H1 (cell line): ENCODE data around the gene PGM2. TPM values are rescaled to one million over a fixed set of nuclear protein-coding genes. Genes with fewer than 3 reads are reported as not detected.
"Not testable (repeated sequence)": the region's sequence is repeated elsewhere in the genome, so short reads cannot be mapped to it uniquely, and the experiment has no call there.

ENCODE experiments used
- CTCF ChIA-PET: fragments of 300-600 bp; sonication (Branson Sonifier 250); formaldehyde crosslinking; loops from one replicate; lab custom pipeline; 2021; ENCODE audit not compliant: partially characterized antibody; lab: Charles Lee
- POLR2A ChIA-PET: fragments of 300-600 bp; sonication (Branson Sonifier 250); formaldehyde crosslinking; loops from one replicate; lab custom pipeline; 2021; ENCODE audit warnings: inconsistent platforms; ENCODE audit not compliant: partially characterized antibody; lab: Charles Lee
- DNase-seq, 2 experiments: peaks; one replicate each; pipeline versions ENCODE4 v3.0.0 to v3.0.0-alpha.2; 2010 to 2022; ENCODE audit warnings: low spot score in 2 of 2, low read depth in 1 of 2, mixed read lengths in 1 of 2
- FAIRE-seq: peaks from 2 replicates; lab custom pipeline; 2011; peaks lifted over from hg19 to GRCh38; lab: Jason Lieb, UNC
- H2AFZ ChIP-seq: 2 replicates; pipeline ENCODE4 v1.8.1; 2012; ENCODE audit warnings: low read length, inconsistent platforms
- H2AK5ac ChIP-seq: 2 replicates; pipeline ENCODE4 v1.6.1; 2013; ENCODE audit warnings: low read depth, low read length
- H2BK120ac ChIP-seq: replicated peaks from 2 replicates; pipeline ENCODE3; 2013; ENCODE audit warnings: low read depth, low read length, inconsistent platforms
- H2BK12ac ChIP-seq: 2 replicates; pipeline ENCODE4 v1.6.1; 2013; ENCODE audit warnings: low read depth, low read length
- H2BK15ac ChIP-seq: 2 replicates; pipeline ENCODE4 v1.6.1; 2013; ENCODE audit warnings: low read length
- H2BK20ac ChIP-seq: 2 replicates; pipeline ENCODE4 v1.6.1; 2013; ENCODE audit warnings: low read length
- H2BK5ac ChIP-seq: 2 replicates; pipeline ENCODE4 v1.6.1; 2013; ENCODE audit warnings: low read depth, low read length
- H3K14ac ChIP-seq: 2 replicates; pipeline ENCODE4 v1.6.1; 2013; ENCODE audit warnings: inconsistent platforms; ENCODE audit not compliant: insufficient read length
- H3K18ac ChIP-seq: 2 replicates; pipeline ENCODE4 v1.6.1; 2013; ENCODE audit warnings: low read length; ENCODE audit errors: extremely low read depth
- H3K23ac ChIP-seq: 2 replicates; pipeline ENCODE4 v1.6.1; 2013; ENCODE audit warnings: inconsistent platforms; ENCODE audit not compliant: insufficient read length
- H3K23me2 ChIP-seq: 2 replicates; pipeline ENCODE4 v1.6.1; 2013; ENCODE audit warnings: low read depth, low read length
- H3K27ac ChIP-seq: 2 replicates; pipeline ENCODE4 v1.6.1; 2011; ENCODE audit warnings: low read depth, low read length, inconsistent platforms
- H3K27me3 ChIP-seq, 4 experiments: replicated peaks in 1 of 4; 1 replicate in 1 of 4; 2 replicates in 3 of 4; pipeline versions ENCODE4 v1.6.1 to v1.8.1; 2011 to 2013; ENCODE audit warnings: low read length in 3 of 4, mild to moderate bottlenecking in 3 of 4, inconsistent platforms in 2 of 4, mixed read lengths in 2 of 4, moderate library complexity in 1 of 4; ENCODE audit not compliant: control insufficient read depth in 3 of 4, insufficient read depth in 3 of 4; ENCODE audit errors: extremely low read depth in 1 of 4
- H3K36me3 ChIP-seq, 4 experiments: 2 replicates each; pipeline versions ENCODE4 v1.6.1 to v1.8.1; 2011 to 2013; ENCODE audit warnings: mild to moderate bottlenecking in 4 of 4, low read length in 3 of 4, moderate library complexity in 2 of 4, control low read depth in 1 of 4, inconsistent platforms in 1 of 4; ENCODE audit not compliant: insufficient read depth in 4 of 4, control insufficient read depth in 2 of 4
- H3K4ac ChIP-seq: replicated peaks from 2 replicates; pipeline ENCODE3; 2013; ENCODE audit warnings: low read length, low read depth, mixed read lengths, inconsistent platforms; ENCODE audit not compliant: insufficient read length
- H3K4me1 ChIP-seq, 4 experiments: replicated peaks in 1 of 4; 1 replicate in 1 of 4; 2 replicates in 3 of 4; pipeline versions ENCODE4 v1.6.1 to v1.8.1; 2011 to 2013; ENCODE audit warnings: low read length in 3 of 4, inconsistent platforms in 2 of 4, mixed read lengths in 1 of 4; ENCODE audit not compliant: insufficient read depth in 4 of 4, control insufficient read depth in 3 of 4
- H3K4me2 ChIP-seq, 2 experiments: 2 replicates each; pipeline versions ENCODE4 v1.6.1 to v1.8.1; 2011 to 2013; ENCODE audit warnings: low read depth in 2 of 2, low read length in 2 of 2, control low read depth in 1 of 2, inconsistent platforms in 1 of 2, mild to moderate bottlenecking in 1 of 2; ENCODE audit not compliant: insufficient read depth in 1 of 2
- H3K4me3 ChIP-seq, 4 experiments: fragments of 200-600, 300-600 bp in 1 of 4; sonication (generic), shearing (Covaris generic), sonication (Bioruptor Twin) in 1 of 4; 2 replicates each; pipeline versions ENCODE4 v1.5.1 to v1.8.1; 2011 to 2016; ENCODE audit warnings: low read length in 4 of 4, low read depth in 3 of 4, control low read depth in 2 of 4, inconsistent platforms in 2 of 4, mild to moderate bottlenecking in 2 of 4, mixed read lengths in 1 of 4, moderate library complexity in 1 of 4; ENCODE audit not compliant: insufficient read depth in 2 of 4; ENCODE audit errors: extremely low read depth in 1 of 4
- H3K56ac ChIP-seq: replicated peaks from 2 replicates; pipeline ENCODE3; 2013; ENCODE audit warnings: low read depth, mild to moderate bottlenecking, mixed read lengths, low read length, inconsistent platforms; ENCODE audit not compliant: insufficient read length
- H3K79me1 ChIP-seq: 2 replicates; pipeline ENCODE4 v1.6.1; 2013; ENCODE audit warnings: low read depth, low read length, control low read depth
- H3K79me2 ChIP-seq, 2 experiments: 2 replicates each; pipeline versions ENCODE4 v1.6.1 to v1.8.1; 2012 to 2013; ENCODE audit warnings: low read length in 2 of 2, mild to moderate bottlenecking in 2 of 2, inconsistent platforms in 1 of 2; ENCODE audit not compliant: insufficient read depth in 2 of 2, control insufficient read depth in 1 of 2
- H3K9ac ChIP-seq, 4 experiments: replicated peaks in 1 of 4; 1 replicate in 1 of 4; 2 replicates in 3 of 4; pipeline versions ENCODE4 v1.6.1 to v1.8.1; 2011 to 2013; ENCODE audit warnings: low read depth in 3 of 4, low read length in 3 of 4, control low read depth in 2 of 4, mild to moderate bottlenecking in 2 of 4, moderate library complexity in 2 of 4, inconsistent platforms in 1 of 4; ENCODE audit errors: extremely low read depth in 1 of 4
- H3K9me3 ChIP-seq, 2 experiments: 2 replicates each; pipeline versions ENCODE4 v1.6.1 to v1.8.1; 2012 to 2013; ENCODE audit warnings: mild to moderate bottlenecking in 2 of 2, moderate library complexity in 2 of 2, control low read depth in 1 of 2, inconsistent platforms in 1 of 2, low read depth in 1 of 2, low read length in 1 of 2, mixed read lengths in 1 of 2; ENCODE audit not compliant: insufficient read depth in 2 of 2
- H4K20me1 ChIP-seq, 2 experiments: replicated peaks in 1 of 2; 2 replicates each; pipeline versions ENCODE3 to v1.8.1; 2011 to 2013; ENCODE audit warnings: inconsistent platforms in 2 of 2, low read length in 2 of 2, mild to moderate bottlenecking in 1 of 2; ENCODE audit not compliant: insufficient read depth in 2 of 2, control insufficient read depth in 1 of 2
- H4K5ac ChIP-seq: 2 replicates; pipeline ENCODE4 v1.6.1; 2013; ENCODE audit warnings: low read length, low read depth, mixed read lengths, inconsistent platforms; ENCODE audit not compliant: insufficient read length
- H4K8ac ChIP-seq: 2 replicates; pipeline ENCODE4 v1.8.0; 2013; ENCODE audit warnings: mild to moderate bottlenecking, moderate library complexity, low read length, inconsistent platforms; ENCODE audit not compliant: insufficient read depth; ENCODE audit errors: extremely low read depth
- H4K91ac ChIP-seq: replicated peaks from 2 replicates; pipeline ENCODE3; 2013; ENCODE audit warnings: low read length, mixed read lengths, inconsistent platforms; ENCODE audit not compliant: insufficient read length
- WGBS, 2 experiments: shearing (Covaris generic) in 1 of 2; methylation state at CpG; one replicate each; pipeline versions ENCODE4 v1.1.6 to v1.1.7; 2013 to 2015; ENCODE audit warnings: low lambda C conversion rate in 2 of 2, mixed read lengths in 2 of 2, inconsistent platforms in 1 of 2, low coverage in 1 of 2, missing lambda C conversion rate in 1 of 2; ENCODE audit not compliant: insufficient replicate concordance in 2 of 2, insufficient coverage in 1 of 2, insufficient read length in 1 of 2; ENCODE audit errors: extremely low coverage in 1 of 2, missing lambda C conversion rate in 1 of 2; 5-methylcytosine and 5-hydroxymethylcytosine counted together
- polyA plus RNA-seq, 7 experiments: library from polyadenylated mRNA; depleted of rRNA in 3 of 7; stranded (reverse) in 5 of 7; unstranded in 2 of 7; fragments of >200 nt in 5 of 7; fragments of 200-250 nt in 2 of 7; gene quantifications; 1 replicate in 5 of 7; 2 replicates in 1 of 7; 4 replicates in 1 of 7; pipeline versions ENCODE4 v1.2.1 to v1.2.3, GENCODE V29; 2011 to 2013; ENCODE audit warnings: missing spikeins in 2 of 7, mixed read lengths in 2 of 7
- total RNA-seq: library from RNA; stranded (reverse); fragmentation: NEBNext Ultra II Directional; extraction: Animal tissue kit (Norgen Biotek cat#: 25700); gene quantifications from 2 replicates; pipeline ENCODE4 v1.2.1, GENCODE V29; 2021

The PGM2 gene
- total and polyA plus RNA-seq, 2 of the 8 experiments (the other 6 are each of a cell fraction or from before 2014, with no cell fraction given): 7.7 to 38.0 TPM

DNA sequence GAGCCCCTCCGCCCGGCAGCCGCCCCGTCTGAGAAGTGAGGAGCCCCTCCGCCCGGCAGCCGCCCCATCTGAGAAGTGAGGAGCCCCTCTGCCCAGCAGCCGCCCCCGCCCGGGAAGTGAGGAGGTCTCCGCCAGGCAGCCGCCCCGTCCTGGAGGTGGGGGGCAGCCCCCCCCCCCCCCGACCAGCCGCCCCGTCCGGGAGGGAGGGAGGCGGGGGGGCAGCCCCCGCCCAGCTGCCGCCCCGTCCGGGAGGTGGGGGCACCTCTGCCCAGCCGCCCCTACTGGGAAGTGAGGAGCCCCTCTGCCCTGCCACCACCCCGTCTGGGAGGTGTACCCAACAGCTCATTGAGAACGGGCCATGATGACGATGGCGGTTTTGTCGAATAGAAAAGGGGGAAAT lies 6.0 kb upstream of the PGM2 start:
- H4K5ac ChIP-seq, H4K8ac ChIP-seq, DNase-seq, H4K91ac ChIP-seq, H3K4me3 ChIP-seq, H3K18ac ChIP-seq, H3K27ac ChIP-seq, FAIRE-seq, H4K20me1 ChIP-seq, H3K9me3 ChIP-seq, H2BK20ac ChIP-seq, H3K4me1 ChIP-seq, H3K23me2 ChIP-seq, H2AFZ ChIP-seq, H2BK5ac ChIP-seq, H3K9ac ChIP-seq, H3K56ac ChIP-seq, H3K79me2 ChIP-seq, H2BK120ac ChIP-seq, H3K79me1 ChIP-seq, H3K4ac ChIP-seq, H3K14ac ChIP-seq, POLR2A ChIA-PET, CTCF ChIA-PET, H3K27me3 ChIP-seq, H2BK12ac ChIP-seq, H3K4me2 ChIP-seq, H3K23ac ChIP-seq, H2AK5ac ChIP-seq, H3K36me3 ChIP-seq, H2BK15ac ChIP-seq: not testable (repeated sequence)
- WGBS, 2 experiments: no CpG with 5 or more reads among the region's 28 CpGs
